IMR-90 (cell line): ENCODE measurements around the gene EMID1. TPM values are rescaled to one million over a fixed set of nuclear protein-coding genes. Genes with fewer than 3 reads are reported as not detected.

ENCODE experiments used
- microRNA-seq, 2 experiments: library from miRNA; stranded (forward) in 1 of 2; unstranded in 1 of 2; fragments of 10-50 nt in 1 of 2; fragments of <30 nt in 1 of 2; gene quantifications in 1 of 2; microRNA quantifications in 1 of 2; one replicate each; pipeline versions ENCODE3 to v1.1.0; 2013 to 2020; ENCODE audit not compliant: insufficient read depth in 1 of 2, insufficient read length in 1 of 2, unreplicated experiment in 1 of 2
- polyA plus RNA-seq, 3 experiments: library from polyadenylated mRNA; depleted of rRNA; stranded (reverse); fragments of >200 nt; gene quantifications; 2 replicates each; pipeline ENCODE4 v1.2.3, GENCODE V29; 2012; ENCODE audit warnings: low replicate concordance in 1 of 3
- small RNA-seq, 5 experiments: library from RNA; depleted of rRNA; stranded (forward); fragments of <200 nt; gene quantifications; one replicate each; pipeline ENCODE3, GENCODE V24; 2012
- total RNA-seq: library from RNA; depleted of rRNA; stranded (reverse); fragments of >200 nt; gene quantifications from 2 replicates; pipeline ENCODE4 v1.2.3, GENCODE V29; 2012; rRNA removed

The EMID1 gene
- total and polyA plus RNA-seq, 2 of the 4 experiments (the other 2 are of a cell fraction) = 0.54 to 1.3 TPM

Small RNA genes within 50 kb of the gene (microRNA-seq; reads per million reads assigned to microRNA genes)
- not detected for gene RNU6-1219P (ENCODE audit: insufficient read depth, insufficient read length)

Small RNA genes within 50 kb of the gene (small RNA-seq; reads per million reads assigned to genes)
- 0 reads per million in 5 experiments for gene RNU6-1219P

Other genes with a start within 250 kb of the EMID1 start
- gene C22orf31, start 144.1 kb upstream of the EMID1 start, total RNA-seq = not detected in 2 replicates
- not detected in 2 replicates for gene C22orf31, start 144.1 kb upstream of the EMID1 start, polyA plus RNA-seq (2012; rRNA removed)
- 2.5 and 2.9 TPM in 2 replicates for gene KREMEN1, start 132.9 kb upstream of the EMID1 start, total RNA-seq
- gene KREMEN1, start 132.9 kb upstream of the EMID1 start, polyA plus RNA-seq (2012; rRNA removed) = 4.6 and 5.1 TPM in 2 replicates
- 5.7 and 6.9 TPM in 2 replicates for gene RHBDD3, start 62.1 kb downstream of the EMID1 start, total RNA-seq
- gene RHBDD3, start 62.1 kb downstream of the EMID1 start, polyA plus RNA-seq (2012; rRNA removed) = 21.2 and 21.5 TPM in 2 replicates
- gene EWSR1, start 62.4 kb downstream of the EMID1 start, total RNA-seq = 414 and 518 TPM in 2 replicates
- gene EWSR1, start 62.4 kb downstream of the EMID1 start, polyA plus RNA-seq (2012; rRNA removed) = 243 and 267 TPM in 2 replicates
- gene GAS2L1, start 100.8 kb downstream of the EMID1 start, total RNA-seq = 1.4 TPM in 2 replicates
- gene GAS2L1, start 100.8 kb downstream of the EMID1 start, polyA plus RNA-seq (2012; rRNA removed) = 15.6 and 22.5 TPM in 2 replicates
- not detected in 2 replicates for gene RASL10A, start 109.8 kb downstream of the EMID1 start, total RNA-seq
- gene RASL10A, start 109.8 kb downstream of the EMID1 start, polyA plus RNA-seq (2012; rRNA removed) = 0.07 and 0.26 TPM in 2 replicates
- 65.5 and 70.8 TPM in 2 replicates for gene AP1B1, start 182.7 kb downstream of the EMID1 start, total RNA-seq
- 55.7 and 62.3 TPM in 2 replicates for gene AP1B1, start 182.7 kb downstream of the EMID1 start, polyA plus RNA-seq (2012; rRNA removed)
- not detected in 2 replicates for gene RFPL1, start 232.7 kb downstream of the EMID1 start, total RNA-seq
- not detected in 2 replicates for gene RFPL1, start 232.7 kb downstream of the EMID1 start, polyA plus RNA-seq (2012; rRNA removed)